GM12892 (cell line): ENCODE results near the gene EMILIN2.

ENCODE experiments used
- POLR2A ChIP-seq: IDR thresholded peaks from 2 replicates; pipeline ENCODE4 v1.6.1; 2011; ENCODE audit warnings: low read depth, low read length, control low read depth
- POLR2AphosphoS5 ChIP-seq: IDR thresholded peaks from 2 replicates; pipeline ENCODE4 v1.6.1; 2011; ENCODE audit warnings: low read depth, low read length, control low read depth
- TAF1 ChIP-seq: IDR thresholded peaks from 2 replicates; pipeline ENCODE4 v1.6.1; 2011; ENCODE audit warnings: low read depth, mild to moderate bottlenecking, control low read depth, low read length, borderline replicate concordance

- TF ChIP-seq TAF1 (no peak), POLR2A (no peak), POLR2AphosphoS5 (no peak)
Observed at GRCh38 chr18:2880473-2880872, 33.7 kb downstream of the EMILIN2 start.
